H1 (cell line): ENCODE measurements around the gene SFT2D1. TPM values are rescaled to one million over a fixed set of nuclear protein-coding genes. Genes with fewer than 3 reads are reported as not detected.

Experiments used
- BACH1 ChIP-seq: IDR thresholded peaks from 2 replicates; pipeline ENCODE4 v1.6.1; 2012; ENCODE audit warnings: low read length, improper control_type of control experiment
- EZH2 ChIP-seq: fragments of 200-600 bp; sonication (generic); IDR thresholded peaks from 2 replicates; pipeline ENCODE4 v1.7.1; 2012; ENCODE audit warnings: low read depth, mild to moderate bottlenecking, moderate library complexity, low read length, inconsistent platforms; ENCODE audit not compliant: severe bottlenecking
- KDM1A ChIP-seq: fragments of 200-600, 300-600 bp; sonication (generic); IDR thresholded peaks from 2 replicates; pipeline ENCODE4 v1.7.1; 2016; ENCODE audit warnings: mild to moderate bottlenecking, low read length, borderline replicate concordance
- POLR2A ChIP-seq, 2 experiments: IDR thresholded peaks; 1 replicate in 1 of 2; 2 replicates in 1 of 2; pipeline ENCODE4 v1.6.1; 2011; ENCODE audit warnings: low read depth in 2 of 2, low read length in 2 of 2, mild to moderate bottlenecking in 2 of 2; ENCODE audit errors: control extremely low read depth in 1 of 2
- TBP ChIP-seq: IDR thresholded peaks from 2 replicates; pipeline ENCODE4 v1.6.1; 2011; ENCODE audit warnings: low read depth, low read length, improper control_type of control experiment
- ZNF274 ChIP-seq: IDR thresholded peaks from 2 replicates; pipeline ENCODE4 v1.7.0; 2012; ENCODE audit warnings: low read length, borderline replicate concordance; ENCODE audit errors: extremely low read depth
- polyA plus RNA-seq, 7 experiments: library from polyadenylated mRNA; depleted of rRNA in 3 of 7; stranded (reverse) in 5 of 7; unstranded in 2 of 7; fragments of >200 nt in 5 of 7; fragments of 200-250 nt in 2 of 7; gene quantifications; 1 replicate in 5 of 7; 2 replicates in 1 of 7; 4 replicates in 1 of 7; pipeline versions ENCODE4 v1.2.1 to v1.2.3, GENCODE V29; 2011 to 2013; ENCODE audit warnings: missing spikeins in 2 of 7, mixed read lengths in 2 of 7
- total RNA-seq: library from RNA; stranded (reverse); fragmentation: NEBNext Ultra II Directional; extraction: Animal tissue kit (Norgen Biotek cat#: 25700); gene quantifications from 2 replicates; pipeline ENCODE4 v1.2.1, GENCODE V29; 2021
- TF ChIP-seq, protein P1 (sequence below): IDR thresholded peaks from 2 replicates; pipeline ENCODE4 v1.6.1; 2012; ENCODE audit warnings: inconsistent platforms

Gene SFT2D1
- total and polyA plus RNA-seq, 2 of the 8 experiments (the other 6 are each of a cell fraction or from before 2014, with no cell fraction given), result 52.3 to 76.1 TPM

DNA sequence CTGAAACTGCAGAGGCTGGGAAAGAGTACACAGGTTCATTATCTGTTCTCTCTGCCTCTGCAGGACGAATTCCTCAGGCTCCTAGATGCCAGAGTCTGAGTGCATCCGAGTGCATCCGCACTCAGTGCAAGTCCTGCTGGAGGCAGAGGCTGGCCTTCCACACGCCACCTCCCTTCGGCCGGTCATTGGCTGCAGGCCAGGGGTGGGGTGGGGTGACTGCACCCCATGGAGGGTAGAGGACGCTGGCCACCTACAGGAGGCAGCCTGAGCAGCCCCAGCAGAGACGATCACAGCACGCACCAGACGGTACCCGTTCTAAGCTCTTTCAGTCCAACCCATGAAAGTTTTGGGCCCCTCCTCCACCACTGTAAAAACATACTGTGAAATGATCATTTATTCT, 11.7 kb downstream of the SFT2D1 start (continued):
- TF ChIP-seq TBP, result peak; percentile 33; the same call in 1 of the 2 replicates
- TF ChIP-seq, protein P1, sequence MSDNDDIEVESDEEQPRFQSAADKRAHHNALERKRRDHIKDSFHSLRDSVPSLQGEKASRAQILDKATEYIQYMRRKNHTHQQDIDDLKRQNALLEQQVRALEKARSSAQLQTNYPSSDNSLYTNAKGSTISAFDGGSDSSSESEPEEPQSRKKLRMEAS, result peak; percentile 18; the same call in 1 of the 2 replicates
- TF ChIP-seq POLR2A (IDR thresholded peaks at IDR 0.05; ENCODE audit: control extremely low read depth in 1 of 2, low read depth in 2 of 2, low read length in 2 of 2), result peak in 1 of 2 experiments; percentile 40; a peak in 1 of 3 replicates
- TF ChIP-seq KDM1A, result no peak
- no peak for TF ChIP-seq BACH1
- TF ChIP-seq ZNF274, result no peak
- TF ChIP-seq EZH2, result no peak
